ENCODE measurements around the gene ETNK1. TPM values are rescaled to one million over a fixed set of nuclear protein-coding genes. Genes with fewer than 3 reads are reported as not detected.

ETNK1 gene
- total and polyA plus RNA-seq, 4 donors = 14.3 to 129 (median 48.5) TPM

- H3K9me3 ChIP-seq (ENCODE audit: control insufficient read depth in 4 of 4, insufficient read depth in 3 of 4, low read length in 3 of 4) = peaks cover 0 to 5% (median 2%) of the 10 kb centered on the region in 4 donors
- H3K9ac ChIP-seq (ENCODE audit: insufficient read depth in 1 of 2, low read length in 2 of 2) = no peak overlapping the region
- no peaks in the 10 kb centered on the region for H3K4me1 ChIP-seq (ENCODE audit: control insufficient read depth in 5 of 5, insufficient read depth in 5 of 5, low read length in 5 of 5)
- no peak for TF ChIP-seq CTCF (IDR thresholded peaks at IDR 0.05; ENCODE audit: control extremely low read depth, extremely low read depth)
- no peaks in the 10 kb centered on the region for H3K36me3 ChIP-seq (ENCODE audit: control insufficient read depth in 4 of 4, insufficient read depth in 4 of 4, low read length in 4 of 4)
- no peak overlapping the region for H3K27ac ChIP-seq (ENCODE audit: low read depth in 1 of 2, low read length in 1 of 2)
- 84 to 88% methylated on average over 2 of the region's 2 CpGs for WGBS, 2 donors
- no peaks in the 10 kb centered on the region for H3K27me3 ChIP-seq (ENCODE audit: control insufficient read depth in 3 of 3, insufficient read depth in 3 of 3, low read length in 2 of 3)
- no peak overlapping the region for H3K4me3 ChIP-seq
- DNase-seq (no peak), ATAC-seq (ENCODE audit: insufficient read depth, low FRiP score) (no peak)
Measured at GRCh38 chr12:22615963-22616501, 8.9 kb upstream of the ETNK1 start.

GRCh38 chr12:22617630-22618029, 7.3 kb upstream of the ETNK1 start:
- Histone ChIP-seq H3K9ac (ENCODE audit: insufficient read depth in 1 of 2, low read length in 2 of 2) (no peak overlapping the region), H3K36me3 (ENCODE audit: control insufficient read depth in 4 of 4, insufficient read depth in 4 of 4, low read length in 4 of 4) (no peaks in the 10 kb centered on the region), H3K9me3 (ENCODE audit: control insufficient read depth in 4 of 4, insufficient read depth in 3 of 4, low read length in 3 of 4) (peaks cover 0 to 5% (median 2%) of the 10 kb centered on the region in 4 donors), H3K27ac (ENCODE audit: low read depth in 1 of 2, low read length in 1 of 2) (no peak overlapping the region), H3K4me3 (no peak overlapping the region), H3K27me3 (ENCODE audit: control insufficient read depth in 3 of 3, insufficient read depth in 3 of 3, low read length in 2 of 3) (no peaks in the 10 kb centered on the region), H3K4me1 (ENCODE audit: control insufficient read depth in 5 of 5, insufficient read depth in 5 of 5, low read length in 5 of 5) (no peaks in the 10 kb centered on the region)
- DNase-seq (no peak), ATAC-seq (ENCODE audit: insufficient read depth, low FRiP score) (no peak)
- WGBS, 2 donors = 90 to 98% methylated on average over 2 of the region's 2 CpGs
- TF ChIP-seq CTCF (IDR thresholded peaks at IDR 0.05; ENCODE audit: control extremely low read depth, extremely low read depth) = no peak

GRCh38 chr12:22624548-22624869, 462 bp upstream of the ETNK1 start:
- Histone ChIP-seq H3K9me3 (ENCODE audit: control insufficient read depth in 4 of 4, insufficient read depth in 3 of 4, low read length in 3 of 4) (no peaks in the 10 kb centered on the region), H3K36me3 (ENCODE audit: control insufficient read depth in 4 of 4, insufficient read depth in 4 of 4, low read length in 4 of 4) (peaks cover 0 to 6% (median 0%) of the 10 kb centered on the region in 4 donors), H3K27ac (ENCODE audit: low read depth in 1 of 2, low read length in 1 of 2) (peak overlapping the region; percentile 95 to 99), H3K27me3 (ENCODE audit: control insufficient read depth in 3 of 3, insufficient read depth in 3 of 3, low read length in 2 of 3) (no peaks in the 10 kb centered on the region), H3K4me3 (peak overlapping the region; percentile 96), H3K9ac (ENCODE audit: insufficient read depth in 1 of 2, low read length in 2 of 2) (peak overlapping the region; percentile 89 to 100), H3K4me1 (ENCODE audit: control insufficient read depth in 5 of 5, insufficient read depth in 5 of 5, low read length in 5 of 5) (peaks cover 0 to 41% (median 3%) of the 10 kb centered on the region in 5 donors)
- no peak for TF ChIP-seq CTCF (IDR thresholded peaks at IDR 0.05; ENCODE audit: control extremely low read depth, extremely low read depth)
- ATAC-seq (ENCODE audit: insufficient read depth, low FRiP score) (peak; percentile 6), DNase-seq (no peak)
- WGBS, 2 donors = 29 to 30% methylated on average over 10 of the region's 10 CpGs

GRCh38 chr12:22625762-22626294, 857 bp downstream of the ETNK1 start:
- peak overlapping the region; percentile 96 for H3K4me3 ChIP-seq
- WGBS, 2 donors = 1% methylated on average over 18 of the region's 18 CpGs
- H3K9me3 ChIP-seq (ENCODE audit: control insufficient read depth in 4 of 4, insufficient read depth in 3 of 4, low read length in 3 of 4) = no peaks in the 10 kb centered on the region
- H3K36me3 ChIP-seq (ENCODE audit: control insufficient read depth in 4 of 4, insufficient read depth in 4 of 4, low read length in 4 of 4) = peaks cover 0 to 6% (median 0%) of the 10 kb centered on the region in 4 donors
- peak; percentile 60 to 76 (median 73) for DNase-seq
- TF ChIP-seq CTCF (IDR thresholded peaks at IDR 0.05; ENCODE audit: control extremely low read depth, extremely low read depth) = no peak
- ATAC-seq (ENCODE audit: insufficient read depth, low FRiP score) = peak; percentile 19
- peak overlapping the region; percentile 99 for H3K27ac ChIP-seq (ENCODE audit: low read depth in 1 of 2, low read length in 1 of 2)
- peaks cover 0 to 41% (median 3%) of the 10 kb centered on the region in 5 donors for H3K4me1 ChIP-seq (ENCODE audit: control insufficient read depth in 5 of 5, insufficient read depth in 5 of 5, low read length in 5 of 5)
- peak overlapping the region; percentile 89 to 100 for H3K9ac ChIP-seq (ENCODE audit: insufficient read depth in 1 of 2, low read length in 2 of 2)
- no peaks in the 10 kb centered on the region for H3K27me3 ChIP-seq (ENCODE audit: control insufficient read depth in 3 of 3, insufficient read depth in 3 of 3, low read length in 2 of 3)
